Measurements from ENCODE around the gene DCAF10.
"Not testable (repeated sequence)": the region's sequence is repeated elsewhere in the genome, so short reads cannot be mapped to it uniquely, and the experiment has no call there.

DCAF10 gene

DNA sequence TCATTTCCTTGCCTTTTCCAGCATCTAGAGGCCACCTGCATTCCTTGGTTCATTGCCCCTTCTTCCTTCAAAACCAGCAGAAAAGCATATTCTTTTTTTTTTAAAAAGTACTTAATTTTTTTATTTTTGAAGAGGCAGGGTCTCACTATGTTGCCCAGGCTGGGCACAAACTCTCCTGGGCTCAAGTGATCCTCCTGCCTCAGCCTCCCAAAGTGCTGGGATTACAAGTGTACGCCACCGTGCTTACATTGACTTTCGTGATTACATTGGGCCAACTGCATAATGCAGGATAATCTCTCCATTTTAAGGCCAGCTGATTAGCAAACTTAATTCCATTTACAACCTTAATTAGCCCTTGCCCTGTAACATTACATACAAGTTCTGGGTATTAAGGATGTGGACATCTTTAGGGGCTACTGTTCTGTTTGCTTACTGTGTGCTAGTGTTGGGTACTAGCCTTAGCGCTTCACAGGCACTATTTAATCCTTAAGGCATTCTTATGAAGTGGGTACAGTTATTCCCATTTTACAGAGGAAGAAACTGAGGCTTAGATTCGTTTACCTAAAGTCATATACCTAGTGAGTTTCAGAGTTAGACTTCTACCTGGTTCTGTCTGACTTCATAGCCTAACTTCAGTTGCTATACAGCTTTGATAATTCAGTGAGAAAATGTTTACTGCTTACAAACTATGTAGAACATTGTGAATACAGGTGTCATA is 69.6 kb downstream of the DCAF10 start:
- DNase-seq, result no peak

GRCh38 chr9:37870799-37871176 is 70.2 kb downstream of the DCAF10 start:
- no peak for DNase-seq

DNA sequence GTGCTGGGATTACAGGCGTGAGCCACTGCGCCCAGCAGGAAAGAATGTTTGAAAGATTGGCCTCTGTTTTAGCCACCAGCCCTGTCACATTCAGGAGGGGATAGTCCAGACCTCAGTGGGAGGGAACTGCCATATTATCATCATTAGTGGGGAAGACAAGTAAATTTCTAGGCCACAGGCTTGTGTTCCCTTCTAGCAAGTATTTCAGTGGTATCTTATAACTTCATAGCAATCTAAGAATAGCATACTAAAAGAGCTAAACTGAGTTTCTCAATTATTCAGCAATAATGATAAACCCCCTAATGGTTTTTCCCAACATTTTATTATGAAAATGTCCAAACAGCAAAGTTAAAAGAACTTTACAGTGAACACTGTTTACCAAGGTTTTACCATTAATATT is 73.4 kb downstream of the DCAF10 start:
- no peak for DNase-seq

DNA sequence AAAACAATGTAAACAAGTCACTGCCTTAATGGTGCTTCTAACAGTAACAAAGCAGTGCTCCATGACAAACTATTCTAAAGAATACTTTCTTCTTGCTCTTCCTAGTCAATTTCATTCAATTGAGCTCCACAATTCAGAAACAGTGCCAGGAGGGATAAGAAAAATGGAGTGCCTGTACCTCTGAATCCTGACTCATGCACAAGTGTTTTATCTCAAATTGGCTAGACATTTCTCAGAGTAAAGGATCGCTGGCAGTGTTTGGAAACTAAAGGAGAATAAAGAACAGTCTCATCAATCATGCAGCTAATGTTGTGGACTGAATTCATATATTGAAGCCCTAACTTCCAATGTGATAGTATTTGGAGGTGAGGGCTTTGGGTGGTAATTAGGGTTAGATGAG is 75.8 kb downstream of the DCAF10 start:
- DNase-seq, result no peak

DNA sequence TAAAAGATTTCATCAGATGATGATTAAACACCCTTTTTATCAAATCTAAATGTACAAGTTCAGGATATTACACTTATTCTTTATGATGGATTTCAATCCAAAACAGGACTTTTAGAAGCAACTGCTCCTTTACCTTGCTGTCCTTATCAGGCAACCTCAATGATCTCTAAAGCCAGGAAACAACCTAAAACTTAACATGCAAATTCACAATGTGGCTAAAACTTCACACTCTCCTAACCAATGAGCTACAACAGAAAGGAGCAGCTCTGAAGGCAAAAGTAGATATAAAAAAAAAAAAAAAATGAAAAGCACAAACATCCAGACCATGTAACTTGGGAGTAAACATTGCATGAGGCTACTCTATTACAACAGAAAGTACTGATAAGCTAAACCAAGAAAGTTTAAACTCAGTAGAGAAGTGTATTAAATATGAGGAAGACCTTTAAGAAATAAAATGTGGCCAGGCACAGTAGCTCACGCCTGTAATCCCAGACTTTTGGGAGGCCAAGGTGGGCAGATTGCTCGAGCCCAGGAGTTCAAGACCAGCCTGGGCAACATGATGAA is 80.4 kb downstream of the DCAF10 start:
- no peak for DNase-seq

DNA sequence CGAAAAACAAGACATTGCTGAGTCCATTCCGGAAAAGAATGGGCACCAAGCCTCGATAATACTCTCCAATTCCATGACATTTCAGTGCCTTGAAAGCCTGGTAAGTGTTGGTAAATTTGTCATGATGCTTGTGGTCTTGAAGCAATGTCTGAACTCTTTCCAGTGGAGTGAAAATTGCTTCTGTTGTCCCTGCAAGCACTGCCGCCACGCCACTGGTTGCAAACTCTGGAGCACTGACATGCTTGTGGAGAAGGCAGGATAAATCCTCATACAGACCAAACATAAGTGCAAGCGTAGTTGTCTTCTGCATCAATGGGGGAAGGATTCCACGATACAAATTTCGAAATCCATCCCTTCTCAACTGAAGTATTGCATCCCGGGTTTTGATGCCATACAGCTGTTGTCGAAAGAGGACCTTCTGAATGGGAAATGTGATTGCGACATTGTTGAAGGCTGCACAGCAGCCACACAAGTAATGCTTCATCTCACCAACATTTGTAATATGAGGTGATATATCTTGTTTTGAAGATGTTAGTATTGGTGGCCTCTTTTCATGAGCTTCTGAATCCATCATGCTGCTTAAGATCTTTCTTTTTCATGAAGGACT is 87.5 kb downstream of the DCAF10 start:
- not testable (repeated sequence) for DNase-seq

DNA sequence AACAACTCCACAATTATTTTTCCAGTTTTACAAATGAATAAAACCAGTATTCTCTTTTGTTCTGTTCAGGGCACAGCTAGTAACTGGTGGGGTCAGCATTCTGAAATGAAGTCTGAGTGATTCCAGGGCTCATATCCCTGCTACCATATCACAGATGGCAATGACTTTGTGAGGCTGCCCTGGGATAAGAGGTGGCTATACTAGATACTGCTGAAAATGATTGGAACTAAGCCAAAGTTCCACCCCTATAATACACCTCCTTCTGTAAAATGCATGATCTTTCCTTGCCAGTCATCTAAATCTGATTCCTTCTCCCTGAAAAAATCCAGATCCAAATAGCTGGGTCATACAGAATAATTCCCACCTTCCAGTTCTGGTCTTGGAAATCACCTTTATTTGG is 88.9 kb downstream of the DCAF10 start:
- no peak for DNase-seq

- not testable (repeated sequence) for DNase-seq
These were observed 90.4 kb downstream of the DCAF10 start for GRCh38 chr9:37891042-37891441.

DNA sequence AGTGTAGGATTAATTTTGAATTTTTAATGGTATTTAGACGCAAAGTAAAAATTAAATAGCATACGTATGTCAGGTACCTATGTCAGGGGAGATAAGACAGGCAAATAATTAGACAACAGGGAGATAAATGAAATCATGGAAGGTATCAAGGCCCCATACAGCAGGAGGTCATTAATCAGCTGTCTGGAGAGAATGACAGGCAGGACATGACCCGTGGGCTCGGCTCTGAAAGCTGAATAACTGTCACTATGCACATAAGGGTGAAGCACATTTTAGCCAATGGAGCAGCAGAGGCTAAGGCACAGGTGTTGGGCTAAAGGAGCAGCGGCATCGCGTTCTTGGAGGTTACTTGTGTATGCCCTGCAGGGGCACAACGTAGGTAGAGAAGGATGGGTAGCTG is 91.5 kb downstream of the DCAF10 start:
- DNase-seq, result no peak

DNA sequence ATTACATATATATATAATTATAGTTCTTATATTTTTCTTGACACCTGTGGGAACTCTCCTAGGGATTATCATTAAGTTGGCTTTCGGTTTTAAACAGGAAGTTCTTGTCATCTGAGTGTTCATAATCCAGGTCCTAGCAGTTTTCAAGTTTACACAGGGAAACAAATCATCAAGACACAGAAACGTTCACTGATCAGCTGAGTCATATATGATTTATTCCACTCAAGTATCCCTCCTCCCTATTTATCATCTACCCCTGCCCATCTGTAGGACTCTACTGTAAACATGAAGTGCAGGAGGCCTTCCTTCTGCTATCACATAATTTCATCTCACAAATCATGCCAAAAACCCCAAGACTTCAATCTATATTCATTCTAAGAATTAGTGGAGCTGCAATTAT is 97.1 kb downstream of the DCAF10 start:
- no peak for DNase-seq

DNA sequence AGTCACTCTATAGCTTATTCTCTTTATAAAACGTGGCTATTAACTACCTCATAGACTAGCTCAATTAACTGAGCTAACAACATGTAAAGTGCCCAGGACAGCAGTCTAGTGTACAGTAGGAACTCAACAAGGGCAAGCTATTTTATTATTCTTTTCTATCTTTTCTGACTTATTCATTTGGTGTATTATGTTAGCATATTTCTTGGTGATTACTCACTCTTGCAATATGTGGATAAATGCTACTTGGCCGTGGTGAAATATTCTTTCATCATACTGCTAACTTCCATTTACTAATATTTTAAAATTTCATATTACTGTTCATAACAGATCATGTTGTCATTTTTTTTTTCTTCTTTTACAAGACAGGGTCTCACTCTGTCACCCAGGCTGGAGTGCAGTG is 98.4 kb downstream of the DCAF10 start:
- no peak for DNase-seq

DNA sequence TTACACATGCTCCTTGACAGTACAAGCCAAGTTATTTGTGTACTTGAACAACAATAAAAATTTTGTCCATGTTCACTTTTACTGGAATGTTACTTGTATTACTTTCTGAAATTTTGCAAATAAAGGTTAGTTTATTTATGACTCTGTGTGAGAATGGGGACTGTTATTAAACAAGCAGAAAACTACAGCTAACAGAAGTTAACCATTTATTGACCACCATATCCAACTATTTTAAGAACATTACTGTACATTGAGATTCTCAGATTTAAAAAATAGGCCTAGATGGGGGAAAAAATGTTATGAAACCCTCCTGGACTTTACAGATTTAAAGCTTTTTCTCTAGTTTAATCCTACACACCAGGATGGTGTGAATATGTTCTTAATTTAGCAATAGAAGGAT is 101.5 kb downstream of the DCAF10 start:
- no peak for DNase-seq

DNA sequence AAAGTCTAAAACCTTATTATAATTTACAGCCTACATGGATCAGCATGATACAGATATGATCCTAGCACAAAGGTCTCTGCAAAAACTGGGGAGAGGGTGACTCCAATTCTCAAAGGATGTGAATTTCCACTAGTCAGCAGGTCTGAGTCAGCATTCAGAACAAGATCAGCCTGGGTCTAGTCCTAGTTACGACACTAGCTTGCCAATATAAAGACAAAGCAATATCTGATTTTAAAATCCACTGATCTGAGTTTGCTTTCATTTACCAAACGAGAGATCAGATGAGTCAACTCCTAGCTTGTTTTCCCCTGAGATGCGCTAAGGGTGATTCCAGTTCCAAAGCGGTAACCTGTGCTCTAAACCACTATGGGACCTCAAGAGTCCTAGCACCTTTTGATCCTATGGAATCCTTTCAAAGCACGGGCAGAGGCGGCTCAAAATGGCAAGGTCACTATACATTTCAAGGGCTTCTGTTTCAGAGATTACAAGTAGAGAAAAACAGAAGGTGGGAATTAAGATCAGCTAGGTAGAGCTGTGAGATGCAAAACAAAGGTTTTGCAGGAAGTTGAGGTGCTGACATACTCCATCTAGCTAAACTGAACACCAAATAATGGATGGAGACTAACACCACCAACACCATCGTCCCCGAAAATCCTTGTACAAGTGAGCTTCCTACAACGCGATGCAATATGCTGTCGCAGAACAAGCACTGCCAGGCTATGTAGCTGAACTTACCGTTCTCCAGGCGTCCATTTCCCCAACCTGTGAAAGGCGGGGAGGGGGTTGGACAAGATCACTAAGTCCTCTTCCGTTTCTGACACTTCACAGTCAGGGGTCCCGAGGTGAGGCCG is 102.4 kb downstream of the DCAF10 start:
- DNase-seq, result no peak

- peak; percentile 100 for DNase-seq
These were observed 103.2 kb downstream of the DCAF10 start, which contains the start of gene SLC25A51 for GRCh38 chr9:37903647-37904444. TSS of gene SLC25A51 (minus strand) at chr9:37904127. CDS start at chr9:37888550, 15,577 bp downstream.

- no peak for DNase-seq
These were observed 104.0 kb downstream of the DCAF10 start for GRCh38 chr9:37904445-37905130.

GRCh38 chr9:37905131-37905505 is 104.5 kb downstream of the DCAF10 start:
- no peak for DNase-seq

GRCh38 chr9:37905776-37906175 is 105.2 kb downstream of the DCAF10 start:
- no peak for DNase-seq

DNA sequence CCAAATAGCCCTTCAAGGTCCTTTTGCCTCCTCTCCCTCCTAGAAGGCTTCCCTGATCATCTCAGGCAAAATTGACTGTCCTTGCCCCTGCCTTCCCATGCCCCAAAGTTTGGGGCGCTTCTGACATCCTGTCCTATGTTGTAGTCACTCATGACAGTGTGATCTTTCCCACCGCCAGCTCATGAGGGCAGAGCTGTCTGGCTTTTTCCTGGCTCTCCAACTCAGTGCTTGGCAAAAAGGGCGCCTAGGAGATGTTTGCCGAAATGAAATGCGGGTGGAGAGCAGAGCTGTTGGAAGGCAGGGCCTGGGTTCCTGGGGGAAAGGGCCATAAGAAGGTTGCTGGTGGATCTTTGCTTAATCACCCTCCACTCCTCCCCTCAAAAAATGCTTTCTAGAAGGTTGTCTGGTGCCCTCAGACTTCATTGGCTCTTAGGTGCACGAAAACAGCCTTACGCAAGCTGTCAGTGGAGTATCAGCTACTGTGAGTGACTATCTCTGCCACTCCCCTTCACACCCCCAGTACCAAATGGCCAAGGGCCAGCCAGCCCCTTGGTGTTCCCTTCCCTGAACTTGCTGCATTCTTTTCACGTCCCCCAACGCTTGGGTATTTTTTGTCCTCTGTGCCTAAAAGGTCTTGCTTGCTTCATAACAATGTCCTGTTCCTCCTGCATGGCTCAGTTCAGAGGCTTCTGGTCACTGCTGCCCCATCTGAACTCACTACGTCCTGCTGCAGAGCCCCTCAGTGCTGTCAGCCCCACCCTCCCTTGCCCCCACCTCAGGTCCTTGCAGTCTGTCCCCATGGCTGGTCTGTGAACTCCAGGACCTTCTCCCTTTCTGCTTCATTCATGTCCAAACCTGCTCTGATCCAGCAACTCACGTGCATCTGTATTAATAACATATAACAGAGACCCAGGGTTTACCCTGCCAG is 106.0 kb downstream of the DCAF10 start:
- DNase-seq, result no peak

DNA sequence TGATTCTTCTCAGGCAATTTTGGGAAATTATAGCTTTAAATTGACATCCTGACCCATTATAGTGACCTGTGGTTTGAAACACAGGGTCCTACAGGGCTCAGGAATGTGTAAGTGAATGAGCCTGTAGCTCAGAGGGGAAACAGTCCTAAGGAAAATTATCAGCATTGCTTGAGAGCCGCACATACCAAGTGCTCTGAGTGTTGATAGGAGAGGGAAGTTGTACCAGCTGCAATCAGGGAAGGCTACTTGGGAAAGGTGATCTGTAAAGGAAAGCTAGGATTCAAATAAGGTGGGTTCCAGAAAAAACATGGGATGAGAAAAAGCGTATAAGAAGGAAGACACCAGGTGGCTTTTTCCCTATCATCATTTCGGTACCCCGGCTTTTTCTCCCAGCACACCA is 107.7 kb downstream of the DCAF10 start:
- DNase-seq, result no peak

DNA sequence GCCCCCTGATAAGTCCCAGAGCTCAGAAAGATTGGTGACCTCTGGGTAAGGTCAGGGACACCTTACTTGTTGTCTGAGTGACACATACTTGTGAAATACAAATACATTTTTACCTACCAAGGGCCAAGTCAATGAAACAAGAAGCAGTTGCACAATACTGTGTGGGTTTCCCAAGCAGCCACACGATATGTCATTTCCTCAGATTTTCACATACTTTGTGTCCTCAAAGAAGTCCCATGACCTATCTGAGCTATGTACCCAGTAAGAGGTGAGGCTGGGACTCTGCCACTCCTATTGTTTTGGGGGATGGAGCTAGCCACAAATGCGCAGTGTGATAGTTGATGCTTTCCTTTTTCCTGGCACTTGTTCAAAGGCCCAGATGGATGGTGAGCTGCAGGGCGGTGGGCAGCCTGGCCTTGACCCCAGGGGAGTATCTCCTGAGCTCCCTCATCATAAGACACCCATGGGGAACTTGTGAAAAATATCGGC is 108.1 kb downstream of the DCAF10 start:
- DNase-seq, result no peak

GRCh38 chr9:37909326-37909725 is 108.7 kb downstream of the DCAF10 start:
- no peak for DNase-seq

Data from retina (tissue), 1 donor.